K562 (cell line): ENCODE measurements around the gene SHMT1. TPM values are rescaled to one million over a fixed set of nuclear protein-coding genes. Genes with fewer than 3 reads are reported as not detected.
A peak's percentile ranks its signal among the peaks of the same experiment; 100 is the strongest.

Source experiments
- ARNT ChIP-seq, 2 experiments: fragments of 450-650 bp; IDR thresholded peaks; 2 replicates each; pipeline ENCODE4 v1.6.1; 2016; ENCODE audit warnings: mild to moderate bottlenecking in 1 of 2
- E2F8 ChIP-seq: fragments of 450-650 bp; IDR thresholded peaks from 2 replicates; pipeline ENCODE4 v1.7.1; 2018; ENCODE audit warnings: mild to moderate bottlenecking, low read depth; ENCODE audit not compliant: partially characterized antibody
- HEY1 ChIP-seq: fragments of 250-450 bp; sonication (Bioruptor Pico); IDR thresholded peaks from 2 replicates; pipeline ENCODE4 v1.5.0; 2020; ENCODE audit warnings: mild to moderate bottlenecking, moderate library complexity, borderline replicate concordance
- HMGN3 ChIP-seq: IDR thresholded peaks from 2 replicates; pipeline ENCODE4 v1.6.1; 2011; ENCODE audit warnings: borderline replicate concordance, low read depth, mild to moderate bottlenecking, mixed read lengths, low read length; ENCODE audit not compliant: insufficient read length; ENCODE audit errors: extremely low read depth
- KAT7 ChIP-seq: sonication (generic); formaldehyde crosslinking; IDR thresholded peaks from 2 replicates; pipeline ENCODE4 v1.8.0; 2022; ENCODE audit warnings: missing genetic modification reagents, mild to moderate bottlenecking, borderline replicate concordance
- NFE2L1 ChIP-seq: fragments of 450-650 bp; IDR thresholded peaks from 2 replicates; pipeline ENCODE4 v1.6.1; 2016; ENCODE audit warnings: missing genetic modification characterization, low read depth, mild to moderate bottlenecking, missing compliant biosample characterization, moderate library complexity, borderline replicate concordance
- RBBP5 ChIP-seq: fragments of 200-600 bp; sonication (generic); IDR thresholded peaks from 2 replicates; pipeline ENCODE4 v1.6.1; 2012; ENCODE audit warnings: borderline replicate concordance, mild to moderate bottlenecking, low read length, control low read depth, inconsistent platforms; ENCODE audit not compliant: insufficient read depth, poor library complexity, severe bottlenecking
- TAF7 ChIP-seq: fragments of 450-650 bp; IDR thresholded peaks from 2 replicates; pipeline ENCODE4 v1.6.1; 2016; ENCODE audit warnings: missing genetic modification characterization, missing compliant biosample characterization
- TRIM24 ChIP-seq, 2 experiments: fragments of 450-650 bp; IDR thresholded peaks; 2 replicates each; pipeline ENCODE4 v1.6.1; 2016
- ZNF76 ChIP-seq: fragments of 250-450 bp; sonication (Bioruptor Pico); IDR thresholded peaks from 2 replicates; pipeline ENCODE4 v1.4.0; 2020; ENCODE audit warnings: mild to moderate bottlenecking, moderate library complexity, borderline replicate concordance
- polyA plus RNA-seq, 8 experiments: library from polyadenylated mRNA; depleted of rRNA in 4 of 8; stranded (reverse) in 5 of 8; unstranded in 3 of 8; fragments of >200 nt; fragmentation: Nextera tagmentation in 2 of 8; fragmentation: Illumina TruSeq in 1 of 8; extraction: Ambion mirVana in 2 of 8; extraction: Trizol in 1 of 8; gene quantifications; 2 replicates each; pipeline versions ENCODE4 v1.2.1 to v1.2.3, GENCODE V29; 2011 to 2014; ENCODE audit warnings: inconsistent platforms in 1 of 8, missing spikeins in 1 of 8
- total RNA-seq, 7 experiments: library from RNA; depleted of rRNA in 6 of 7; stranded (reverse); fragments of >200 nt in 6 of 7; fragmentation: Illumina TruSeq in 2 of 7; extraction: Trizol in 2 of 7; gene quantifications; 2 replicates each; pipeline versions ENCODE4 v1.2.1 to v1.2.3, GENCODE V29; 2011 to 2021; ENCODE audit warnings: low replicate concordance in 1 of 7
- TF ChIP-seq, protein P1 (sequence below): sonication (generic); formaldehyde crosslinking; IDR thresholded peaks from 2 replicates; pipeline ENCODE4 v1.9.0; 2022; ENCODE audit warnings: mild to moderate bottlenecking, missing genetic modification reagents
- TF ChIP-seq, protein P2 (sequence below), 2 experiments: fragments of 200-800 bp in 1 of 2; sonication (Bioruptor generic) in 1 of 2; sonication (generic) in 1 of 2; formaldehyde crosslinking in 1 of 2; IDR thresholded peaks in 1 of 2; conservative IDR thresholded peaks in 1 of 2; 2 replicates each; pipeline versions ENCODE4 v1.5.0 to v1.6.1; 2016 to 2020; ENCODE audit warnings: missing compliant biosample characterization in 1 of 2, missing genetic modification characterization in 1 of 2, missing genetic modification reagents in 1 of 2

The SHMT1 gene
- total and polyA plus RNA-seq, 9 of the 15 experiments (the other 6 are each of a cell fraction or from before 2014, with no cell fraction given), result 3.3 to 31.2 (median 23.3) TPM

- TF ChIP-seq, protein P1, sequence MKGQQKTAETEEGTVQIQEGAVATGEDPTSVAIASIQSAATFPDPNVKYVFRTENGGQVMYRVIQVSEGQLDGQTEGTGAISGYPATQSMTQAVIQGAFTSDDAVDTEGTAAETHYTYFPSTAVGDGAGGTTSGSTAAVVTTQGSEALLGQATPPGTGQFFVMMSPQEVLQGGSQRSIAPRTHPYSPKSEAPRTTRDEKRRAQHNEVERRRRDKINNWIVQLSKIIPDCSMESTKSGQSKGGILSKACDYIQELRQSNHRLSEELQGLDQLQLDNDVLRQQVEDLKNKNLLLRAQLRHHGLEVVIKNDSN (CRISPR knock-in tag), result 0 out of 2 replicates have a peak, but pooled peaks have one; percentile 9
- TF ChIP-seq HEY1 (CRISPR knock-in tag), result no peak
- peak; percentile 4 for TF ChIP-seq HMGN3
- TF ChIP-seq ZNF76 (CRISPR knock-in tag), result no peak
- TF ChIP-seq ARNT (IDR thresholded peaks at IDR 0.05), result no peak
- TF ChIP-seq RBBP5, result peak; percentile 75
- TF ChIP-seq TAF7 (tag), result no peak
- TF ChIP-seq, protein P2, sequence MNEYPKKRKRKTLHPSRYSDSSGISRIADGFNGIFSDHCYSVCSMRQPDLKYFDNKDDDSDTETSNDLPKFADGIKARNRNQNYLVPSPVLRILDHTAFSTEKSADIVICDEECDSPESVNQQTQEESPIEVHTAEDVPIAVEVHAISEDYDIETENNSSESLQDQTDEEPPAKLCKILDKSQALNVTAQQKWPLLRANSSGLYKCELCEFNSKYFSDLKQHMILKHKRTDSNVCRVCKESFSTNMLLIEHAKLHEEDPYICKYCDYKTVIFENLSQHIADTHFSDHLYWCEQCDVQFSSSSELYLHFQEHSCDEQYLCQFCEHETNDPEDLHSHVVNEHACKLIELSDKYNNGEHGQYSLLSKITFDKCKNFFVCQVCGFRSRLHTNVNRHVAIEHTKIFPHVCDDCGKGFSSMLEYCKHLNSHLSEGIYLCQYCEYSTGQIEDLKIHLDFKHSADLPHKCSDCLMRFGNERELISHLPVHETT (CRISPR knock-in tag; conservative IDR thresholded peaks at IDR 0.05 in 1 of 2, IDR thresholded peaks at IDR 0.05 in 1 of 2), result no peak
- no peak for TF ChIP-seq TRIM24 (IDR thresholded peaks at IDR 0.05)
- peak; percentile 59; the same call in 1 of the 2 replicates for TF ChIP-seq KAT7
- no peak for TF ChIP-seq E2F8
- TF ChIP-seq NFE2L1 (tag), result no peak
Observed at GRCh38 chr17:18314059-18314730, 49.2 kb downstream of the SHMT1 start (continued).
